Trophoblast cell (in vitro differentiated cells and primary cell): ENCODE measurements around the gene GMCL1. TPM values are rescaled to one million over a fixed set of nuclear protein-coding genes. Genes with fewer than 3 reads are reported as not detected.

Experiments
- DNase-seq, 2 donors: peaks; one replicate each; pipeline ENCODE4 v3.0.0-alpha.2; 2016
- H2AFZ ChIP-seq: 2 replicates; pipeline ENCODE4 v1.6.1; 2013; ENCODE audit warnings: low read length, moderate library complexity, mild to moderate bottlenecking; ENCODE audit not compliant: insufficient read depth, poor library complexity
- H2AK5ac ChIP-seq: 2 replicates; pipeline ENCODE4 v1.6.1; 2013; ENCODE audit warnings: mild to moderate bottlenecking, low read length
- H2BK120ac ChIP-seq: 2 replicates; pipeline ENCODE4 v1.6.1; 2013; ENCODE audit warnings: low read length, mild to moderate bottlenecking, moderate library complexity; ENCODE audit not compliant: insufficient read depth, poor library complexity
- H2BK12ac ChIP-seq: 2 replicates; pipeline ENCODE4 v1.6.1; 2013; ENCODE audit warnings: mild to moderate bottlenecking, low read length, moderate library complexity
- H2BK5ac ChIP-seq: 2 replicates; pipeline ENCODE4 v1.6.1; 2013; ENCODE audit warnings: low read length, low read depth, moderate library complexity, mild to moderate bottlenecking; ENCODE audit not compliant: poor library complexity
- H3K14ac ChIP-seq: 2 replicates; pipeline ENCODE4 v1.6.1; 2013; ENCODE audit warnings: mild to moderate bottlenecking, low read length
- H3K18ac ChIP-seq: 2 replicates; pipeline ENCODE4 v1.6.1; 2013; ENCODE audit warnings: mild to moderate bottlenecking, low read length
- H3K23ac ChIP-seq: 2 replicates; pipeline ENCODE4 v1.6.1; 2013; ENCODE audit warnings: low read length
- H3K27ac ChIP-seq: 2 replicates; pipeline ENCODE4 v1.5.1; 2013; ENCODE audit warnings: low read depth, mild to moderate bottlenecking, inconsistent platforms, low read length, moderate library complexity
- H3K27me3 ChIP-seq: 2 replicates; pipeline ENCODE4 v1.6.1; 2013; ENCODE audit warnings: inconsistent platforms, mild to moderate bottlenecking, low read length, moderate library complexity; ENCODE audit not compliant: insufficient read depth
- H3K36me3 ChIP-seq, 2 experiments: 1 replicate in 1 of 2; 2 replicates in 1 of 2; pipeline ENCODE4 v1.6.1; 2013; ENCODE audit warnings: low read length in 2 of 2, mild to moderate bottlenecking in 2 of 2, moderate library complexity in 1 of 2; ENCODE audit not compliant: insufficient read depth in 2 of 2, control insufficient read depth in 1 of 2
- H3K4ac ChIP-seq: 2 replicates; pipeline ENCODE4 v1.6.1; 2013; ENCODE audit warnings: low read depth, mild to moderate bottlenecking, low read length, moderate library complexity
- H3K4me1 ChIP-seq, 2 experiments: 1 replicate in 1 of 2; 2 replicates in 1 of 2; pipeline ENCODE4 v1.6.1; 2013; ENCODE audit warnings: low read length in 2 of 2, mild to moderate bottlenecking in 2 of 2, moderate library complexity in 1 of 2; ENCODE audit not compliant: insufficient read depth in 2 of 2, control insufficient read depth in 1 of 2
- H3K4me2 ChIP-seq: 2 replicates; pipeline ENCODE4 v1.6.1; 2013; ENCODE audit warnings: inconsistent platforms, mild to moderate bottlenecking, low read length, moderate library complexity
- H3K4me3 ChIP-seq: 2 replicates; pipeline ENCODE4 v1.5.1; 2013; ENCODE audit warnings: mild to moderate bottlenecking, low read depth, low read length, inconsistent platforms
- H3K79me1 ChIP-seq: one replicate; pipeline ENCODE4 v1.6.1; 2013; ENCODE audit warnings: low read length
- H3K79me2 ChIP-seq: 2 replicates; pipeline ENCODE4 v1.6.1; 2013; ENCODE audit warnings: low read length, mild to moderate bottlenecking; ENCODE audit not compliant: control insufficient read depth, insufficient read depth, poor library complexity
- H3K9ac ChIP-seq: 2 replicates; pipeline ENCODE4 v1.6.1; 2013; ENCODE audit warnings: mild to moderate bottlenecking, low read length
- H3K9me3 ChIP-seq: 2 replicates; pipeline ENCODE4 v1.6.1; 2013; ENCODE audit warnings: low read depth, mild to moderate bottlenecking, control low read depth, inconsistent platforms, low read length; ENCODE audit not compliant: insufficient read depth
- H4K12ac ChIP-seq: 2 replicates; pipeline ENCODE4 v1.6.1; 2013; ENCODE audit warnings: low read depth, mild to moderate bottlenecking, low read length, moderate library complexity
- H4K8ac ChIP-seq: 2 replicates; pipeline ENCODE4 v1.6.1; 2013; ENCODE audit warnings: low read depth, mild to moderate bottlenecking, low read length, moderate library complexity
- H4K91ac ChIP-seq: one replicate; pipeline ENCODE4 v1.6.1; 2013; ENCODE audit warnings: low read depth, mild to moderate bottlenecking, low read length, moderate library complexity
- WGBS: extraction: QIAGEN DNeasy Blood & Tissue Kit; methylation state at CpG from one replicate; pipeline ENCODE4 v1.1.7; 2013; ENCODE audit warnings: missing lambda C conversion rate; ENCODE audit not compliant: insufficient read length, insufficient coverage; ENCODE audit errors: extremely low coverage; 5-methylcytosine and 5-hydroxymethylcytosine counted together
- polyA plus RNA-seq: library from polyadenylated mRNA; stranded (reverse); fragments of 200-250 nt; gene quantifications from 2 replicates; pipeline ENCODE4 v1.2.3, GENCODE V29; 2013

Gene GMCL1, protein sequence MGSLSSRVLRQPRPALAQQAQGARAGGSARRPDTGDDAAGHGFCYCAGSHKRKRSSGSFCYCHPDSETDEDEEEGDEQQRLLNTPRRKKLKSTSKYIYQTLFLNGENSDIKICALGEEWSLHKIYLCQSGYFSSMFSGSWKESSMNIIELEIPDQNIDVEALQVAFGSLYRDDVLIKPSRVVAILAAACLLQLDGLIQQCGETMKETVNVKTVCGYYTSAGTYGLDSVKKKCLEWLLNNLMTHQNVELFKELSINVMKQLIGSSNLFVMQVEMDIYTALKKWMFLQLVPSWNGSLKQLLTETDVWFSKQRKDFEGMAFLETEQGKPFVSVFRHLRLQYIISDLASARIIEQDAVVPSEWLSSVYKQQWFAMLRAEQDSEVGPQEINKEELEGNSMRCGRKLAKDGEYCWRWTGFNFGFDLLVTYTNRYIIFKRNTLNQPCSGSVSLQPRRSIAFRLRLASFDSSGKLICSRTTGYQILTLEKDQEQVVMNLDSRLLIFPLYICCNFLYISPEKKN
- polyA plus RNA-seq: 13.3 and 13.7 TPM in 2 replicates

DNA sequence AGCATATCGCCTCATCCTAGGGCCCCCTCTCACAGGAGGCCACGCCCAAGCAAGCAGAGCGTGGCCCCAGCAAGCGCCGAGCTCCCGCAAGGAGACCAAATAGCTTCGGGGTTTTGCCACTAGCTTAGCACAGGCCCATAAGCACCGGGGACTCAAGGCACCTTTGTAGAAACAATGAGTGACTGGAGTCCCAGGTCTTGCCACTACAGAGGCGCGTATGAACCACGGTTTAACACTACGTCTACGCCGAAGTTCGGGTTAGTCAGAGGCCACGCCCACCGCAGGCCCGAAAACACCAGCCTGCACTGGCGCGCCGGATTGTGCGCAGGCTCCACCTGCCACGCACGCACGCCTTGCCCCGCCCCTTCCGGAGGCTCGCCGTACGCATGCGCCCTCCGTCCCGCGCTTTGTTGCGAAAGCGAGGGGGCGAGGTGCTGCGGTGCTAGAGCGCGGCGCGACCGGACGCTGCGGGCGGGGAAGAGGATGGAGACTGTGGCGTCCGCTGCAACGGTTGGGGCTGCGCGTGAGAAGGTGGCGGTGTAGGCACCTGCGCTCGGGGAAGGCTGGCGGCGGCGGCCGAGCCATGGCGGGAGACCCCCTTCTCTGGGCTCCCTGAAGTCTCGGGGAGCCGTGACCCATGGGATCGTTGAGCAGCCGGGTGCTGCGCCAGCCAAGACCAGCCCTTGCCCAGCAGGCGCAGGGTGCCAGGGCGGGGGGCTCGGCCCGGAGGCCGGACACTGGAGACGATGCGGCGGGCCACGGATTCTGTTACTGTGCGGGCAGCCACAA is at the start of gene GMCL1:
Gene GMCL1 (plus strand): TSS at position 405 of the 789 bp plus-strand sequence. CDS start 233 bp downstream, at position 638.
- peak within 1 kb of the TSS; percentile 85 for H3K27ac ChIP-seq
- peak within 1 kb of the TSS; percentile 52 for H3K14ac ChIP-seq
- peak; percentile 98 to 100 for DNase-seq
- H4K91ac ChIP-seq: peak within 1 kb of the TSS; percentile 62
- peak within 1 kb of the TSS; percentile 51 for H3K4ac ChIP-seq
- H4K8ac ChIP-seq: peak within 1 kb of the TSS; percentile 85
- H3K4me3 ChIP-seq: peak within 1 kb of the TSS; percentile 92
- peak within 1 kb of the TSS; percentile 25 for H3K18ac ChIP-seq
- H2BK5ac ChIP-seq: peak within 1 kb of the TSS; percentile 38
- no peak within 1 kb of the TSS for H2BK12ac ChIP-seq
- H2AFZ ChIP-seq: peak within 1 kb of the TSS; percentile 94
- no CpG with 5 or more reads among the region's 74 CpGs for WGBS
- H4K12ac ChIP-seq: peak within 1 kb of the TSS; percentile 46
- H3K23ac ChIP-seq: no peak within 1 kb of the TSS
- peaks cover 9% of the 10 kb centered on the region for H3K79me1 ChIP-seq
- peaks cover 10% of the 10 kb centered on the region for H3K79me2 ChIP-seq
- no peaks in the 10 kb centered on the region for H3K36me3 ChIP-seq
- H2AK5ac ChIP-seq: peak within 1 kb of the TSS; percentile 42
- peaks cover 0 to 2% of the 10 kb centered on the region in 2 experiments for H3K4me1 ChIP-seq
- H3K27me3 ChIP-seq: no peaks in the 10 kb centered on the region
- no peaks in the 10 kb centered on the region for H3K9me3 ChIP-seq
- peak within 1 kb of the TSS; percentile 29 for H2BK120ac ChIP-seq
- H3K4me2 ChIP-seq: peak within 1 kb of the TSS; percentile 83
- peak within 1 kb of the TSS; percentile 89 for H3K9ac ChIP-seq

DNA sequence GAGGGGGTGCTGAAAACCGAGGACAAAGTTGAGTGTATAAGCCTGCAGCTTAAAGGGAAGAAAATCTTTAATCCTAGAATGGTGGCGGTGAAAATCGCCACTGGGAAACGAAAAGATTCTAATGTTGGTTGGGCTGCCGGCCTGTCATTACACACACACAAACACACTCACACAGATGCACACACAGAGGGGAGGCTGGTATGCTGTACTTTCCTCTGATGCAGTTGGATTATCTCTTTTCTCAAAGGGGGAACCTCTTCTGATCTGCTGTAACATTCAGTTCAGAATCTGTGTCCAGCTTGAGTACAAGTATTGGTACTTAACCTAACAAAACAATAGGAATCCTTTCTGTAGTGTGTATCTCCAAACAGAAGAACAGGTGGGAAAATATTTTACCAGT is 48.5 kb upstream of the GMCL1 start:
- no CpG with 5 or more reads among the region's 5 CpGs for WGBS
- Histone ChIP-seq H2BK120ac (no peak overlapping the region), H3K4me2 (no peak overlapping the region), H3K9ac (no peak overlapping the region), H4K91ac (no peak overlapping the region), H2BK5ac (no peak overlapping the region), H3K4ac (no peak overlapping the region), H3K18ac (no peak overlapping the region), H3K79me2 (no peaks in the 10 kb centered on the region), H3K4me3 (no peak overlapping the region), H4K8ac (no peak overlapping the region), H2AK5ac (no peak overlapping the region), H3K9me3 (no peaks in the 10 kb centered on the region), H3K27ac (no peak overlapping the region), H4K12ac (no peak overlapping the region), H3K27me3 (no peaks in the 10 kb centered on the region), H3K36me3 (no peaks in the 10 kb centered on the region), H3K79me1 (no peaks in the 10 kb centered on the region), H3K14ac (no peak overlapping the region), H2AFZ (no peak overlapping the region), H2BK12ac (no peak overlapping the region), H3K23ac (no peak overlapping the region), H3K4me1 (peaks cover 0 to 4% of the 10 kb centered on the region in 2 experiments)
- DNase-seq: no peak

DNA sequence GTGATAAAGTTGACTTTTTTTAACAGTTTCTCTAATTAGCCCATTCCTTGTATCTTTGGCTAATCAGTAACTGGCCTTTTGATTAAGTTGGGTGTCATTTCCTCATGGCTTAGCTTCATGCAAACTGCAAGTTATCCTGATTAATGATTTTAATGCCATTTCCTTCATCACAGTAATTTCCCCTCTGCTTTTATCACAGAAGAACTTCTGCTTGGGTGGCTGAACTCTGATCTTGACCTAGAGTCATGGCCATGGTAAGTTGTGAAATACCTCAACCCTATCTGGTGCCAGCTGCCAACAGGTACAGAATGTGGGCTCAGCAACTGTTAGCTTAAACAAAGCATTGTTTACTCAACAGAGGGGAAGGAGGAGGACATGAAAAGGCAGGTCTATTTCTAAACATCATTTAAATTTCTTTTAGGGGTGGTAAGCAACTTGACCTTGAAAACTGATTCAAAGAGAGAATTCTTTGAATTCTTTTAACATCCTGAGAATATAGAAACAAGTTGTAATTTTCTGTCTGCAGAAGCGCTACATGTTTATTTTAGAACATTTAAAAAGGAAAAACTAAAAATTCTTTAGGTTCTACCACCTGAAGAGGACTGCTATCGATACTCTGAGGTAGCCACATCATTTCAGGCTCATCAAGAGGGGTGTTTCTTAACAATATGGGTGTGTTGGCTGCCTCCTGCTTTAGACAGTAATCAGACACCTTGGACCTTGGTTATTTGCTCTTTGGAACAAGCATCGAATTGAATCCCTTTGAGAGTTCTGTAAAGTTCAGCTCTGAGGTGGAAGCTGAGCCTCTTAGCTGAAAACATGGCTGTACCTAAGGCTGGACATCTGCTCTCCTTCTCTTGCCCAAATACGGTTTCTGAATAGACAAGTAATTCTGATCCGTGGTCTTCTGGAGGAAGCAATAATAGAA is 47.9 kb upstream of the GMCL1 start:
- no peak overlapping the region for H2BK12ac ChIP-seq
- H3K4ac ChIP-seq: no peak overlapping the region
- H3K4me1 ChIP-seq: peaks cover 0 to 4% of the 10 kb centered on the region in 2 experiments
- no peaks in the 10 kb centered on the region for H3K9me3 ChIP-seq
- no peaks in the 10 kb centered on the region for H3K36me3 ChIP-seq
- H3K27me3 ChIP-seq: no peaks in the 10 kb centered on the region
- no peak for DNase-seq
- no peak overlapping the region for H4K91ac ChIP-seq
- WGBS: no CpG with 5 or more reads among the region's 5 CpGs
- no peak overlapping the region for H3K4me2 ChIP-seq
- no peak overlapping the region for H4K12ac ChIP-seq
- no peaks in the 10 kb centered on the region for H3K79me2 ChIP-seq
- H4K8ac ChIP-seq: no peak overlapping the region
- H2BK120ac ChIP-seq: no peak overlapping the region
- H2AFZ ChIP-seq: no peak overlapping the region
- no peak overlapping the region for H2AK5ac ChIP-seq
- H3K79me1 ChIP-seq: no peaks in the 10 kb centered on the region
- H3K14ac ChIP-seq: no peak overlapping the region
- no peak overlapping the region for H3K4me3 ChIP-seq
- H3K27ac ChIP-seq: no peak overlapping the region
- no peak overlapping the region for H2BK5ac ChIP-seq
- H3K9ac ChIP-seq: no peak overlapping the region
- H3K18ac ChIP-seq: no peak overlapping the region
- no peak overlapping the region for H3K23ac ChIP-seq

DNA sequence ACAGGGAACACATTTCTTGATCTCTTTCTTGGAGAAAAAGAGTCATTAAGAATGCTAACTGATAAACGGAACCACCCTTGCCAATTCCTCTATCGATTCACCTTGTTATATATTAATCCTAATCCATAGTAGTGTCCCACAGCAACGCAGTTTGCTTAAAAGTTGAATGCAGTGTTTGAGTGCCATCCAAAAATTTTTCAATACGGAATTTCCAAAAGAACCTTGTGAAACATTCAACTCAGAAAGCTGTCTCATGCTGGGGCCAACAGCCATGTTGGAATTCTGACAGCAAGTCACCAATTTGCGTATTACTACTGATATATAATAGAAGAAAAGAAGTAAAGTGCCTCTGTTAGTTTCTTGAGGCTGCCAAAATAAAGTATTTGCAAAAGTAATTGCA is 45.2 kb upstream of the GMCL1 start:
- no CpG with 5 or more reads among the region's 5 CpGs for WGBS
- Histone ChIP-seq H3K4me3 (no peak overlapping the region), H2BK120ac (no peak overlapping the region), H4K12ac (no peak overlapping the region), H3K4me1 (peaks cover 0 to 6% of the 10 kb centered on the region in 2 experiments), H4K8ac (no peak overlapping the region), H4K91ac (no peak overlapping the region), H3K27ac (no peak overlapping the region), H2BK5ac (no peak overlapping the region), H3K4ac (no peak overlapping the region), H3K23ac (no peak overlapping the region), H3K36me3 (peaks cover 0 to 4% of the 10 kb centered on the region in 2 experiments), H2BK12ac (no peak overlapping the region), H3K9ac (no peak overlapping the region), H2AK5ac (no peak overlapping the region), H3K79me1 (peaks cover 3% of the 10 kb centered on the region), H3K27me3 (no peaks in the 10 kb centered on the region), H3K79me2 (no peaks in the 10 kb centered on the region), H3K18ac (no peak overlapping the region), H3K4me2 (no peak overlapping the region), H3K9me3 (no peaks in the 10 kb centered on the region), H2AFZ (no peak overlapping the region), H3K14ac (no peak overlapping the region)
- DNase-seq: no peak
